NOMO-1 treated with dmso at 0.1 percent for 144 hours (cell line): Measurements from ENCODE around the gene RBPJ.

ENCODE experiments used
- DNase-seq: peaks from one replicate; lab custom pipeline; 2025; ENCODE audit not compliant: unreplicated experiment; lab: John Stamatoyannopoulos, UW

Gene RBPJ

GRCh38 chr4:26320538-26321372, at the start of gene RBPJ:
Gene RBPJ (plus strand): TSS chr4:26321014. CDS start chr4:26321029, 15 bp downstream.
- DNase-seq = peak; percentile 81

- DNase-seq = no peak
These were observed 49.1 kb upstream of the RBPJ start for GRCh38 chr4:26271703-26272102.

- peak; percentile 63 for DNase-seq
These were observed 47.9 kb upstream of the RBPJ start for GRCh38 chr4:26272654-26273615.

- DNase-seq = no peak
These were observed 47.2 kb upstream of the RBPJ start for GRCh38 chr4:26273616-26273980.

GRCh38 chr4:26275281-26275680, 45.5 kb upstream of the RBPJ start:
- no peak for DNase-seq

- DNase-seq = no peak
These were observed 41.4 kb upstream of the RBPJ start for GRCh38 chr4:26279446-26279845.

GRCh38 chr4:26281881-26282280, 38.9 kb upstream of the RBPJ start:
- no peak for DNase-seq

GRCh38 chr4:26284536-26284935, 36.3 kb upstream of the RBPJ start:
- DNase-seq = no peak

- no peak for DNase-seq
These were observed 35.5 kb upstream of the RBPJ start for GRCh38 chr4:26285272-26285671.

GRCh38 chr4:26287756-26288155, 33.1 kb upstream of the RBPJ start:
- DNase-seq = no peak

- DNase-seq = peak; percentile 92
These were observed 32.4 kb upstream of the RBPJ start for GRCh38 chr4:26288355-26288909.

GRCh38 chr4:26289401-26289800, 31.4 kb upstream of the RBPJ start:
- DNase-seq = peak; percentile 27

- no peak for DNase-seq
These were observed 30.5 kb upstream of the RBPJ start for GRCh38 chr4:26290321-26290720.

GRCh38 chr4:26294904-26295303, 25.9 kb upstream of the RBPJ start:
- DNase-seq = no peak

GRCh38 chr4:26296021-26296420, 24.8 kb upstream of the RBPJ start:
- DNase-seq = no peak

GRCh38 chr4:26296514-26296913, 24.3 kb upstream of the RBPJ start:
- DNase-seq = no peak

- no peak for DNase-seq
These were observed 23.6 kb upstream of the RBPJ start for GRCh38 chr4:26297219-26297618.

GRCh38 chr4:26298198-26298947, 22.4 kb upstream of the RBPJ start:
- DNase-seq = no peak

- DNase-seq = no peak
These were observed 21.4 kb upstream of the RBPJ start for GRCh38 chr4:26299254-26299882.
